SK-N-SH treated with all-trans-retinoic acid at 6 μM for 48 hours (cell line): ENCODE measurements around the gene CHKB.

ENCODE experiments used
- ARNTL ChIP-seq: fragments of 450-650 bp; formaldehyde crosslinking; IDR thresholded peaks from 2 replicates; pipeline ENCODE4 v1.5.0; 2020; ENCODE audit warnings: low read depth, mild to moderate bottlenecking, moderate library complexity, borderline replicate concordance
- GLIS3 ChIP-seq: fragments of 250-450 bp; sonication (Bioruptor Pico); IDR thresholded peaks from 2 replicates; pipeline ENCODE4 v1.5.0; 2020; ENCODE audit warnings: mild to moderate bottlenecking, moderate library complexity
- TOX ChIP-seq: fragments of 250-450 bp; sonication (Bioruptor Pico); IDR thresholded peaks from 2 replicates; pipeline ENCODE4 v1.8.0; 2021; ENCODE audit warnings: mild to moderate bottlenecking, moderate library complexity, borderline replicate concordance
- ZC3H10 ChIP-seq: fragments of 250-450 bp; sonication (Bioruptor Pico); IDR thresholded peaks from 2 replicates; pipeline ENCODE4 v1.5.1; 2021; ENCODE audit warnings: mild to moderate bottlenecking, moderate library complexity
- ZFP3 ChIP-seq: fragments of 250-450 bp; sonication (Bioruptor Pico); IDR thresholded peaks from 2 replicates; pipeline ENCODE4 v1.5.0; 2020; ENCODE audit warnings: mild to moderate bottlenecking, moderate library complexity
- TF ChIP-seq, protein P1 (sequence below): fragments of 250-450 bp; sonication (Bioruptor Pico); IDR thresholded peaks from 2 replicates; pipeline ENCODE4 v1.5.1; 2020; ENCODE audit warnings: low read depth, mild to moderate bottlenecking, moderate library complexity
- TF ChIP-seq, protein P2 (sequence below): fragments of 250-450 bp; sonication (Bioruptor Pico); IDR thresholded peaks from 2 replicates; pipeline ENCODE4 v1.5.0; 2020; ENCODE audit warnings: mild to moderate bottlenecking, moderate library complexity

DNA sequence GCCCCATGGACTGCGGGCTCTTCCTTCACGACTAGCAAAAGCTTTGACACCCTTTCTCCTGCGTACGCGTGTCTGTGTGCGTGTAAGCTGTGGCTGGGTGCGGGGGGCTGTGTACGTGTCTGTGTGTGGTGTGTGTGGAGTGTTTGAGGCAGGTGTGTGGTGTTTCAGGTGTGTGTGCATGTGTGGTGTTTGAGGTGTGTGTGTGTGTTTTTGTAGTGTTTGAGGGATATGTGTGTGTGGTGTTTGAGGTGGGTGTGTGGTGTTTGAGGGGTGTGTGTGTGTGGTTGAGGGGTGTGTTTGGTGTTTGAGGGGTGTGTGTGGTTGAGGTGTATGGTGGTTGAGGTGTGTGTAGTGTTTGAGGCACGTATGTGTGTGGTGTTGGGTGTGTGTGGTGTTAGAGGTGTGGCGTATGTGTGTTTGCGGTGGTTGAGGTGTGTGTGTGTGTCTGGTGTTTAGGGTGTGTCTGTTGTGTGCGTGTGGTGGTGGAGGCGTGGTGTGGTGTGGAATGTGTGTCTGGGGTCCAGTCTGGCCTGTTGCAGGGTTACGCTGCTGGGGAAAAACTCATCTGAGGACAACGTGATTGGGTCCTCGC, 46.0 kb upstream of the CHKB start:
- TF ChIP-seq TOX (CRISPR knock-in tag) (no peak), ZC3H10 (CRISPR knock-in tag) (no peak), ZFP3 (no peak), GLIS3 (CRISPR knock-in tag) (no peak), ARNTL (CRISPR knock-in tag) (no peak)
- TF ChIP-seq, protein P1, sequence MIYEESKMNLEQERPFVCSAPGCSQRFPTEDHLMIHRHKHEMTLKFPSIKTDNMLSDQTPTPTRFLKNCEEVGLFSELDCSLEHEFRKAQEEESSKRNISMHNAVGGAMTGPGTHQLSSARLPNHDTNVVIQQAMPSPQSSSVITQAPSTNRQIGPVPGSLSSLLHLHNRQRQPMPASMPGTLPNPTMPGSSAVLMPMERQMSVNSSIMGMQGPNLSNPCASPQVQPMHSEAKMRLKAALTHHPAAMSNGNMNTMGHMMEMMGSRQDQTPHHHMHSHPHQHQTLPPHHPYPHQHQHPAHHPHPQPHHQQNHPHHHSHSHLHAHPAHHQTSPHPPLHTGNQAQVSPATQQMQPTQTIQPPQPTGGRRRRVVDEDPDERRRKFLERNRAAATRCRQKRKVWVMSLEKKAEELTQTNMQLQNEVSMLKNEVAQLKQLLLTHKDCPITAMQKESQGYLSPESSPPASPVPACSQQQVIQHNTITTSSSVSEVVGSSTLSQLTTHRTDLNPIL, result no peak
- TF ChIP-seq, protein P2, sequence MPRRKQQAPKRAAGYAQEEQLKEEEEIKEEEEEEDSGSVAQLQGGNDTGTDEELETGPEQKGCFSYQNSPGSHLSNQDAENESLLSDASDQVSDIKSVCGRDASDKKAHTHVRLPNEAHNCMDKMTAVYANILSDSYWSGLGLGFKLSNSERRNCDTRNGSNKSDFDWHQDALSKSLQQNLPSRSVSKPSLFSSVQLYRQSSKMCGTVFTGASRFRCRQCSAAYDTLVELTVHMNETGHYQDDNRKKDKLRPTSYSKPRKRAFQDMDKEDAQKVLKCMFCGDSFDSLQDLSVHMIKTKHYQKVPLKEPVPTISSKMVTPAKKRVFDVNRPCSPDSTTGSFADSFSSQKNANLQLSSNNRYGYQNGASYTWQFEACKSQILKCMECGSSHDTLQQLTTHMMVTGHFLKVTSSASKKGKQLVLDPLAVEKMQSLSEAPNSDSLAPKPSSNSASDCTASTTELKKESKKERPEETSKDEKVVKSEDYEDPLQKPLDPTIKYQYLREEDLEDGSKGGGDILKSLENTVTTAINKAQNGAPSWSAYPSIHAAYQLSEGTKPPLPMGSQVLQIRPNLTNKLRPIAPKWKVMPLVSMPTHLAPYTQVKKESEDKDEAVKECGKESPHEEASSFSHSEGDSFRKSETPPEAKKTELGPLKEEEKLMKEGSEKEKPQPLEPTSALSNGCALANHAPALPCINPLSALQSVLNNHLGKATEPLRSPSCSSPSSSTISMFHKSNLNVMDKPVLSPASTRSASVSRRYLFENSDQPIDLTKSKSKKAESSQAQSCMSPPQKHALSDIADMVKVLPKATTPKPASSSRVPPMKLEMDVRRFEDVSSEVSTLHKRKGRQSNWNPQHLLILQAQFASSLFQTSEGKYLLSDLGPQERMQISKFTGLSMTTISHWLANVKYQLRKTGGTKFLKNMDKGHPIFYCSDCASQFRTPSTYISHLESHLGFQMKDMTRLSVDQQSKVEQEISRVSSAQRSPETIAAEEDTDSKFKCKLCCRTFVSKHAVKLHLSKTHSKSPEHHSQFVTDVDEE (CRISPR knock-in tag), result no peak
